Measurements from ENCODE around the gene P2RX3. TPM values are rescaled to one million over a fixed set of nuclear protein-coding genes. Genes with fewer than 3 reads are reported as not detected.

The P2RX3 gene
- total RNA-seq, 1 experiment from 2014 or later, result not detected

- no peaks in the 10 kb centered on the region for H3K9me3 ChIP-seq (ENCODE audit: insufficient read depth, low read depth)
- H3K4me2 ChIP-seq, result no peak overlapping the region
- DNase-seq, result no peak
- no peak overlapping the region for H3K27ac ChIP-seq
- no peak overlapping the region for H3K4me3 ChIP-seq
- no peaks in the 10 kb centered on the region for H3F3A ChIP-seq (ENCODE audit: insufficient read depth, low read depth)
- TF ChIP-seq CTCF (conservative IDR thresholded peaks at IDR 0.05) (no peak), EZH2 (IDR thresholded peaks at IDR 0.05; ENCODE audit: low read depth) (no peak)
- H3K79me2 ChIP-seq (ENCODE audit: low read depth), result no peaks in the 10 kb centered on the region
- CTCF ChIA-PET, result interaction anchor here (0.7 kb wide), 1 partner anchor 25 kb away, joined by 9 read pairs; no protein-coding TSS in a partner anchor
- H3K9me2 ChIP-seq (ENCODE audit: insufficient read depth), result no peaks in the 10 kb centered on the region
- no peak overlapping the region for H2AFZ ChIP-seq
- intact Hi-C loops (cut with micrococcal nuclease; ENCODE audit: unreplicated experiment), result no loop called here
- POLR2A ChIA-PET (ENCODE audit: unreplicated experiment), result no interaction called here
- H3K36me3 ChIP-seq (ENCODE audit: low read depth), result no peaks in the 10 kb centered on the region
- no peaks in the 10 kb centered on the region for H3K4me1 ChIP-seq (replicated peaks; ENCODE audit: insufficient read depth)
- H3K27me3 ChIP-seq (ENCODE audit: insufficient read depth, low read depth), result peaks cover 35% of the 10 kb centered on the region
- no peaks in the 10 kb centered on the region for H4K20me1 ChIP-seq (ENCODE audit: insufficient read depth)
- no TSS peak for BruUV-seq (replicated peaks)
Observed at GRCh38 chr11:57375490-57375889, 37.3 kb downstream of the P2RX3 start.

GRCh38 chr11:57376095-57377090 is 38.2 kb downstream of the P2RX3 start:
- CTCF ChIA-PET, result interaction anchor here (0.7 kb wide), 1 partner anchor 26 kb away, joined by 9 read pairs; no protein-coding TSS in a partner anchor
- peaks cover 44% of the 10 kb centered on the region for H3K27me3 ChIP-seq (ENCODE audit: insufficient read depth, low read depth)
- H3K4me2 ChIP-seq, result no peak overlapping the region
- no TSS peak for BruUV-seq (replicated peaks)
- no peaks in the 10 kb centered on the region for H3K9me2 ChIP-seq (ENCODE audit: insufficient read depth)
- POLR2A ChIA-PET (ENCODE audit: unreplicated experiment), result interaction anchor here (0.6 kb wide), 1 partner anchor 504 kb away, joined by 3 read pairs; no protein-coding TSS in a partner anchor
- intact Hi-C loops (cut with micrococcal nuclease; ENCODE audit: unreplicated experiment), result no loop called here
- H3K27ac ChIP-seq, result no peak overlapping the region
- H4K20me1 ChIP-seq (ENCODE audit: insufficient read depth), result no peaks in the 10 kb centered on the region
- no peaks in the 10 kb centered on the region for H3F3A ChIP-seq (ENCODE audit: insufficient read depth, low read depth)
- TF ChIP-seq EZH2 (IDR thresholded peaks at IDR 0.05; ENCODE audit: low read depth), result no peak
- TF ChIP-seq CTCF (conservative IDR thresholded peaks at IDR 0.05), result no peak
- no peaks in the 10 kb centered on the region for H3K79me2 ChIP-seq (ENCODE audit: low read depth)
- H3K9me3 ChIP-seq (ENCODE audit: insufficient read depth, low read depth), result no peaks in the 10 kb centered on the region
- no peaks in the 10 kb centered on the region for H3K4me1 ChIP-seq (replicated peaks; ENCODE audit: insufficient read depth)
- DNase-seq, result peak in 1 of 2 experiments; percentile 11
- H3K36me3 ChIP-seq (ENCODE audit: low read depth), result no peaks in the 10 kb centered on the region
- H2AFZ ChIP-seq, result no peak overlapping the region
- H3K4me3 ChIP-seq, result no peak overlapping the region

GRCh38 chr11:57377107-57377506 is 39.0 kb downstream of the P2RX3 start:
- Histone ChIP-seq H3K27ac (no peak overlapping the region), H3K4me2 (no peak overlapping the region), H3K4me1 (replicated peaks; ENCODE audit: insufficient read depth) (no peaks in the 10 kb centered on the region), H2AFZ (no peak overlapping the region), H3K9me2 (ENCODE audit: insufficient read depth) (no peaks in the 10 kb centered on the region), H3K4me3 (no peak overlapping the region), H3K36me3 (ENCODE audit: low read depth) (no peaks in the 10 kb centered on the region), H3K9me3 (ENCODE audit: insufficient read depth, low read depth) (no peaks in the 10 kb centered on the region), H3K79me2 (ENCODE audit: low read depth) (no peaks in the 10 kb centered on the region), H4K20me1 (ENCODE audit: insufficient read depth) (no peaks in the 10 kb centered on the region), H3K27me3 (ENCODE audit: insufficient read depth, low read depth) (peaks cover 48% of the 10 kb centered on the region), H3F3A (ENCODE audit: insufficient read depth, low read depth) (no peaks in the 10 kb centered on the region)
- POLR2A ChIA-PET (ENCODE audit: unreplicated experiment), result no interaction called here
- TF ChIP-seq EZH2 (IDR thresholded peaks at IDR 0.05; ENCODE audit: low read depth), result no peak
- TF ChIP-seq CTCF (conservative IDR thresholded peaks at IDR 0.05), result no peak
- DNase-seq, result no peak
- no TSS peak for BruUV-seq (replicated peaks)
- CTCF ChIA-PET, result no interaction called here
- intact Hi-C loops (cut with micrococcal nuclease; ENCODE audit: unreplicated experiment), result no loop called here

All from PC-9 (cell line).